GM12874 (cell line): ENCODE measurements around the gene IL16.

Experiments used
- TF ChIP-seq, protein P1 (sequence below): IDR thresholded peaks from 2 replicates; pipeline ENCODE4 v1.5.1; 2011; ENCODE audit warnings: low read depth, mild to moderate bottlenecking, control low read depth, low read length, moderate library complexity; ENCODE audit not compliant: insufficient read depth

Gene IL16

GRCh38 chr15:81279621-81280485 lies 83.2 kb downstream of the IL16 start:
- TF ChIP-seq, protein P1, sequence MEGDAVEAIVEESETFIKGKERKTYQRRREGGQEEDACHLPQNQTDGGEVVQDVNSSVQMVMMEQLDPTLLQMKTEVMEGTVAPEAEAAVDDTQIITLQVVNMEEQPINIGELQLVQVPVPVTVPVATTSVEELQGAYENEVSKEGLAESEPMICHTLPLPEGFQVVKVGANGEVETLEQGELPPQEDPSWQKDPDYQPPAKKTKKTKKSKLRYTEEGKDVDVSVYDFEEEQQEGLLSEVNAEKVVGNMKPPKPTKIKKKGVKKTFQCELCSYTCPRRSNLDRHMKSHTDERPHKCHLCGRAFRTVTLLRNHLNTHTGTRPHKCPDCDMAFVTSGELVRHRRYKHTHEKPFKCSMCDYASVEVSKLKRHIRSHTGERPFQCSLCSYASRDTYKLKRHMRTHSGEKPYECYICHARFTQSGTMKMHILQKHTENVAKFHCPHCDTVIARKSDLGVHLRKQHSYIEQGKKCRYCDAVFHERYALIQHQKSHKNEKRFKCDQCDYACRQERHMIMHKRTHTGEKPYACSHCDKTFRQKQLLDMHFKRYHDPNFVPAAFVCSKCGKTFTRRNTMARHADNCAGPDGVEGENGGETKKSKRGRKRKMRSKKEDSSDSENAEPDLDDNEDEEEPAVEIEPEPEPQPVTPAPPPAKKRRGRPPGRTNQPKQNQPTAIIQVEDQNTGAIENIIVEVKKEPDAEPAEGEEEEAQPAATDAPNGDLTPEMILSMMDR, result no peak

DNA sequence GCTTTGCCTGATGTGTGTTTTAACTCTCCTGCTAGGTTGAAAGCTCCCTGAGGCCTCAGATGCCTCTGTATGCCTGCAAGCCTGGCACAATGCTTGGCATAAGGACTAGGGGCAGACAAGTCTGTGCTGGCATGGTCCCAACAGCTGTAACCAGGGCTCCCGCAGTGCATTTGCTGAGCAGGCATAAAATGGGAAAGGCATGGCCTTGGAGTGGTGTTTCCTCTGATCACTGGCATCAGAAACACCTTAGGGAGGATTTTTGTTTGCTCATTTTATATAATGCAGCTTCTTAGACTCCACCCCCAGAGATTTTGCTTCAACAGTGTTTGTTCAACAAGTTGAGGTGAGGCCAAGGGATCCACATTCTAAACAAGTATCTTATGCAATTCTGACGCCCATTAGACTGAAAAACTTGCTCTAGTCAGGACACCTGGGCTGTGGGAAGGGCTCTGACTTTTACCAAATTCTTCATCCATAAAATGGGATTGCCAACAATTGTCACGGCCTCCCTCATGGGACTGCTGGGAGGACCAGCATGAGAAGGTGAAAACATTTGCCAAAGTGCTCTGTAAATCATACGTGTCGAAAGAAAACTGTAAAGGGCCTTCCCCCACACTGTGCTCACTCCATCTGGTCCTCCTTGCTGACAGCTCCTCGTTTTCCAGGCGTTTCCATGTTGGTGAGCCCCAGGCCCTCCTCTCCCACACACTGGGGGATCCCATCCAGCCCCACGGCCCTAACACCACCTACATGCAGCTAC lies 84.2 kb downstream of the IL16 start:
- TF ChIP-seq, protein P1, result no peak

DNA sequence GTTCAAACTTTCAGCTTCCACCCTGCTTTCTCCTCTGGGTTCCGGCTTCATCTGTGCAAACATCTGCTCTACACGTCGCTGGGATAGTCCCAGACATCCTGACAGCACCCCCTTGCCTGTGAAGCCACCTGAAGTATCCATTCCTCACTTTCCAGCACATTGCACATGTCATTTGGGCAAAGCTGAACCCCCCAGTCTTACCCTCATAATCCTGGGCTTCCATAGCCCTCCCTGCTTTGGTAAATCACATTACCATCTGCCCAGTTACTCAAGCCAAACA lies 84.7 kb downstream of the IL16 start:
- TF ChIP-seq, protein P1, result no peak

- TF ChIP-seq, protein P1, result no peak
Observed at GRCh38 chr15:81281766-81282605, 85.3 kb downstream of the IL16 start.

DNA sequence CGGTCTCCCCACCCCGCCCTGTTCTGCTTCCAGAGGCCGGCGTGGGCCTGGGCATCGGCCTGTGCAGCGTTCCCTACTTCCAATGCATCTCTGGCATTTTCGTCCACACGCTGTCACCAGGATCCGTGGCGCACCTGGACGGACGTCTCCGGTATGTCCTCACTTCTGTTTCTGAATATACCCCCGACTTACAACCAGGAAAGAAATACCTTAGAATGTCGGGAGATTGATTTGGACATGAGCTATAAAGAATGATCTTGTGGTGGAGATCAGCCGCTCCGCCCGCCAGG lies 85.9 kb downstream of the IL16 start:
- TF ChIP-seq, protein P1, result no peak

GRCh38 chr15:81282911-81283310 lies 86.2 kb downstream of the IL16 start:
- TF ChIP-seq, protein P1, result no peak
